ENCODE data around the gene ACVR2B.
A peak's percentile ranks its signal among the peaks of the same experiment; 100 is the strongest.
"Not testable (repeated sequence)": the region's sequence is repeated elsewhere in the genome, so short reads cannot be mapped to it uniquely, and the experiment has no call there.

ACVR2B gene

DNA sequence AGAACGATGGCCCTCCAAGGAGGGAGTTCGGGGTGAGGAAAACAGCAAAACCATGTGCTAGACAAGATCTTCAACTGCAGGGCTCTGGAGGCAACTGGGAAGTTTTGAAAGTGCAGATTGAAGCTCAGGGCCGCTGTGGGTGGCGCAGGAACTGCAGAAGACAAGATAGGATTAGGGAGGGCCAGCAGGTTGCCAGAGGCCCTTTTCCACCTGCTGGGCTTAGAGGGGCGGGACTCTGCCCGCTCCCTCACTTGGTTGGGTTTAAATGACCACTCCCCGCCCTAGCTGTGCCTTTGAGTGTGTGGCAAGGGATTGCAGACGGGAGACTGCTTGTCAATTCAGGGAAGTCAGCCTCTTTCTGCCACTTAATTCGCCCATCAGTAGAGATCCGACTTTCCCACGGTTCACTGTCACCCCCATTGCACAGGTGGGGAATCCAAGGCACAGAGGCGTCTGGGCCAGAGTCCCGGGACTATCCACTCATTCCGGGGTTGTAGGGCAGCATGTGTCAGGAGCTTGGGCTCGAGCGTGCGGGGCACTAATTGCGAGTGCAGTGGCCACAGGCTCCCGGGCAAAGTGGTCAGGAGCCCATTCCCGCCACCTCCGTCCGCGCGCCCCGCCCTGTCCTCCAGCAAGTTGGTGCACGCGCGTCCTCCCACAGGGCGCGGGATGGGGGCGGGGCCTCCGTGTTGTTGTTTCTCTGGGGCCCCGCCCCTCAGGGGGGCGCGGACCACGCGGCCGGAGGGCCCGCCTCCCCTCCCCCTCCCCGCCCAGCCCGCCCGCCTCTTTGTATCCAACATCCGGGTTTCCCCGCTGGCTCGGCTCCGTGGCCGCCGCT lies at the start of gene ACVR2B:
TSS of gene ACVR2B (plus strand) at position 816 of the 838 bp plus-strand sequence. CDS start 433 bp downstream, outside the sequence.
- peak; percentile 50 for DNase-seq (ENCODE audit: low read depth)

- DNase-seq (ENCODE audit: low read depth): no peak
Measured at GRCh38 chr3:38404286-38404685, 49.4 kb upstream of the ACVR2B start.

- DNase-seq (ENCODE audit: low read depth): no peak
Measured at GRCh38 chr3:38411591-38411990, 42.1 kb upstream of the ACVR2B start.

GRCh38 chr3:38420758-38421157 lies 32.9 kb upstream of the ACVR2B start:
- not testable (repeated sequence) for DNase-seq (ENCODE audit: low read depth)

GRCh38 chr3:38421679-38422336 lies 31.9 kb upstream of the ACVR2B start:
- no peak for DNase-seq (ENCODE audit: low read depth)

DNA sequence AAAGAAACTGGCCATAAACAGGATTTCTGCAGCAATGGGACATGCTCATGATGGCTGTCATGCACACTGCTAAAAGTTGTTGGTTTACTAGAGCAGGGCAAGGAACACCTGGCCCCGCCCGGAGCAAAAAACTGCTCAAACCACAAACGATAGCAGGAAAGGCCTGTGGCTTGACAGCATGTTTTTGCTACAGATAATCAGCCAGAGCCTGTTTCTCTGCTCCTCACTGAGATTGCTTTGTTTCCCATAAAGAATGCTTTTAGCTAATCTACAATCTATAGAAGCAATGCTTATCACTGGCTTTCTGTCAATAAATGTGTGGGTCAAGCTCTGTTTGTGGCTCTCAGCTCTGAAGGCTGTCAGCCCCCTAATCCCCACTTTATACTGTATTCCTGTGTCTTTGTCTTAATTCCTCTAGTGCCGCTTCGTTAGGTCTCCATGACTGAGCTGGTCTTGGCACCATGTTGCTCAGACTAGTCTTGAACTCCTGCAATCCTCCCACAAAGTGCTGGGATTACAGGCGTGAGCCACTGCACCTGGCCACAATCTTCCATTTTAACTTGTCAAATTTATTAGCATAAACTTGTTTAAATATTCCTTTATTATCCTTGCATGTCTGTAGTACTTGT lies 26.8 kb upstream of the ACVR2B start:
- not testable (repeated sequence) for DNase-seq (ENCODE audit: low read depth)

- not testable (repeated sequence) for DNase-seq (ENCODE audit: low read depth)
Measured at GRCh38 chr3:38432871-38433658, 20.6 kb upstream of the ACVR2B start.

DNA sequence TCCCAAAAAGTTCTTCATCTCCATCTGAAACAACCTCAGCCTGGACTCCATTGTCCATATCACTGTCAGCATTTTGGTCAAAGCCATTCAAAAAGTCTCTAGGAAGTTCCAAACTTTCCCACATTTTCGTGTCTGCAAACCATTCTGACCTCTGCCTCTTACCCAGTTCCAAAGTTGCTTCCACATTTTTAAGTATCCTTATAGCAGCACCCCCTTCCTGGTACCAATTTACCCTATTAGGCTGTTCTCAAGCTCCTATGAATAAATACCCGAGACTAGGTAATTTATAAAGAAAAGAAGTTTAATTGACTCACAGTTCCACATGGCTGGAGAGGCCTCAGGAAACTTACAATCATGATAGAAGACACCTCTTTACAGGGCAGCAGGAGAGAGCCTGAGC lies 20.0 kb upstream of the ACVR2B start:
- DNase-seq (ENCODE audit: low read depth): not testable (repeated sequence)

GRCh38 chr3:38438436-38439069 lies 15.1 kb upstream of the ACVR2B start:
- not testable (repeated sequence) for DNase-seq (ENCODE audit: low read depth)

DNA sequence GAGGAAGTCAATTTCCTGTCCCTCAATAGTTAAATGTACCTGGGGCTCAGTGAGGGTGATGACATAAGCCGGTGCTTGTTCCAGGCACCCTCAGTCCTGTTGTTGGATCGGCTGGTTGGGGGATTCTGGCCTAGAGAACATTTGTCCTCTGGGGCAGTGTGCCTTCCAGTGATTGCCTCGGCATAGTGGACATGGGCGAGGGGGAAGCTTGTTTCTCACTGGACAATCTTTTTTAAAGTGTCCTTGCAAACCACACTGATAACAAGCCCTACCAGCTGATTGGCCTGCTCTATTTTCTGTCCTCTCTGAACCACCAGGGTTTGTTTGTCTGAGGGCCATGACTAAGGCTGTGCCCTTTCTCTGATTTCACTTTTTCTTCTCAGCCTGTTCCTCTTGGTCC lies 10.5 kb upstream of the ACVR2B start:
- DNase-seq (ENCODE audit: low read depth): not testable (repeated sequence)

DNA sequence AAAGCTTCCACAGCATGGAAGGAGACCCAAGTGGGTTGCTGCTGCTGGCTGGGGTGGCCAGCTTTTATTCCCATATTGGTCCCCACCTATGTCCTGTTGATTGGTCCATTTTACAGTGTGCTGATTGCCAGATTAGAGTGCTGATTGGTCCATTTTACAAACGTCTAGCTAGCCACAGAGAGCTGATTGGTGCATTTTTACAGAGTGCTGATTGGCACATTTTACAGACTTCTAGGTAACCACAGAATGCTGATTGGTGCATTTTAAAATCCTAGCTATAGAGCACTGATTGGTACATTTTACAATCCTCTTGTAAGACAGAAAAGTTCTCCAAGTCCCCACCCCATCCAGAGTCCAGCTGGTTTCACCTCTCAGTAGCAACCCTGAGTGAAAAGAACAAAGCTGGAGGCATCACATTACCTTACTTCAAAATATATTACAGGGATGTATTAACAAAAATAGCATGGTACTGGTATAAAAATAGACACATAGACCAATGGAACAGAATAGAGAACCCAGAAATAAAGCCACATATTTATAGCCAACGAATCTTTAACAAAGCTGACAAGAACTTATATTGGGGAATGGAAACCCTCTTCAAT lies 7.5 kb upstream of the ACVR2B start:
- no peak for DNase-seq (ENCODE audit: low read depth)

GRCh38 chr3:38446812-38447211 lies 6.9 kb upstream of the ACVR2B start:
- no peak for DNase-seq (ENCODE audit: low read depth)

DNA sequence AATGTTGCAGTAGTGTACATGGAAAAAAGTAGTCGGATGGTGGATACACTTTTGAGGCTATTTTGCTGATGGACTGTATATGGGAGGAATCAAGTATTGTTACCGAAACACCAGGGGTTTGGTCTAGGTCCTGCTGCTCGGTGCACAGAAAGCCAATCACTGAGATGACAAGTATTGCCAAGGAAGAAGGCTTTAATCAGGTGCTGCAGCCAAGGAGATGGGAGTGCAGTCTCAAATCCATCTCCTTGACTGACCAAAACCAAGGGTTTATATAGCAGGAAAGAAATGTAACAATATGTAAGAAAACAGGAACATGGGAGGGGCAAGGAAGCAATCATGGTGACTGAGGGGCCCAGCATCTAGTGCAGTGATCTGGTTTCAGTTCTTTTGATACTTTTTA lies 2.8 kb upstream of the ACVR2B start:
- no peak for DNase-seq (ENCODE audit: low read depth)

GRCh38 chr3:38453913-38454177 lies 155 bp downstream of the ACVR2B start:
- DNase-seq (ENCODE audit: low read depth): no peak

- no peak for DNase-seq (ENCODE audit: low read depth)
Measured at GRCh38 chr3:38454178-38454883, 641 bp downstream of the ACVR2B start.

- no peak for DNase-seq (ENCODE audit: low read depth)
Measured at GRCh38 chr3:38454884-38455638, 1.4 kb downstream of the ACVR2B start.

GRCh38 chr3:38455639-38456430 lies 2.1 kb downstream of the ACVR2B start:
- DNase-seq (ENCODE audit: low read depth): no peak

- DNase-seq (ENCODE audit: low read depth): no peak
Measured at GRCh38 chr3:38457111-38458003, 3.7 kb downstream of the ACVR2B start.

Measured in stimulated activated CD8-positive, alpha-beta memory T cell treated with anti-CD3 and anti-CD28 coated beads, Interleukin-7, amount 100 ng/mL, for 24 hours (primary cell).